Activated T-cell treated with anti-CD3 and anti-CD28 coated beads for 4 hours (primary cell): ENCODE data around the gene CLPTM1L.
"Not testable (repeated sequence)": the region's sequence is repeated elsewhere in the genome, so short reads cannot be mapped to it uniquely, and the experiment has no call there.

ENCODE experiments used
- DNase-seq: peaks from one replicate; pipeline ENCODE4 v3.0.0-alpha.2; 2020

The CLPTM1L gene

DNA sequence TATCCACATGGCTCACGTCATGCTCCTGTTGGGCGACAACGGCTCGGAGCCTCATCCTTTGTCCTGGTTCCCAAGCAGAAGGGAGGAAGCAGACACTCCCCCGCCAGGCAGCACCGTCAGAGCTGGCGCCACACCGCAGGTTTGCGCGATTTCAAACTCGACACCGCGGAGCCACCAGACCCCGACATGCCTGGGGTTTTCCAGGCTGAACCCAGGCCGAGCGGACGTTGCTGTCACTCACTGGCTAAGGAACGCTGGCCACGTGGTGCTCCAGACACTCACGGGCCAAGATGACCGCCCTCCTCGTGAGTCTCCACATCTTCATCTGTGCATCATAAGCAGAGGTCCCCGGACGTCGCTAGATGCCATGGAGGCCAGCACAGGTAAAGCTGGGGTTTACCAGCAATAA, 59.0 kb downstream of the CLPTM1L start:
- DNase-seq: no peak

DNA sequence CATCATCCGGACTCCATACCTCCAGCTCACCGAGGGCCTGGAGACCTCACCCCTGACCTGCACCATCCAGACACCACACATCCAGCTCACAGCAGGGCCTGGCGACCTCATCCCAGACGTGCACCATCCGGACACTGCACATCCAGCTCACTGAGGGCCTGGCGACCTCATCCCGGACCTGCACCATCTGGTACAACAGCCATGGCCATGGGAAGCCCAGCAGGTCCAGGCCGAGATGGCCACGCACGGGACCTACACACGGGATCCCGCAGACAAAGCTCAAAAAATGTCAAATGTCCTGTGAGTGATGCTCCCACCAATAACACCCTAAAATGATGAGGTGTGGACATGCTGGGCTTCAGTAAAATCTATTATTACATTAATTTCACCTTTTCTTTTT, 59.8 kb downstream of the CLPTM1L start:
- no peak for DNase-seq

DNA sequence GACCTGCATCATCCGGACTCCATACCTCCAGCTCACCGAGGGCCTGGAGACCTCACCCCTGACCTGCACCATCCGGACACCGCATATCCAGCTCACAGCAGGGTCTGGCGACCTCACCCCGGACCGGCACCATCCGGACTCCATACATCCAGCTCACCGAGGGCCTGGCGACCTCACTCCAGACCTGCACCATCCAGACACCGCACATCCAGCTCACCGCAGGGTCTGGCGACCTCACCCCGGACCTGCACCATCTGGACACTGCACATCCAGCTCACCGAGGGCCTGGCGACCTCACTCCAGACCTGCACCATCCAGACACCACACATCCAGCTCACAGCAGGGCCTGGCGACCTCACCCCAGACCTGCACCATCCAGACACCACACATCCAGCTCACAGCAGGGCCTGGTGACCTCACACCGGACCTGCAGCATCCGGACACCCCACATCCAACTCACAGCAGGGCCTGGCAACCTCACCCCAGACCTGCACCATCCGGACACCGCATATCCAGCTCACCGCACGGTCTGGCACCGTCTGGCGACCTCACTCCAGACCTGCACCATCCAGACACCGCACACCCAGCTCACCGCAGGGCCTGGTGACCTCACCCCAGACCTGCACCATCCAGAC, 60.4 kb downstream of the CLPTM1L start:
- DNase-seq: not testable (repeated sequence)

DNA sequence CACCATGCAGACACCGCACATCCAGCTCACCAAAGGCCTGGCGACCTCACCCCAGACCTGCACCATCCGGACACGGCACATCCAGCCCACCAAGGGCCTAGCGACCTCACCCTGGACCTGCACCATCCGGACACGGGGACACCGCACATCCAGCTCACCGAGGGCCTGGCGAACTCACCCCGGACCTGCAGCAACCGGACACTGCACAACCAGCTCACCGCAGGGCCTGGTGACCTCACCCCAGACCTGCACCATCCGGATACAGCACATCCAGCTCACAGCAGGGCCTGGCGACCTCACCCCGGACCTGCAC, 61.2 kb downstream of the CLPTM1L start:
- DNase-seq: not testable (repeated sequence)

DNA sequence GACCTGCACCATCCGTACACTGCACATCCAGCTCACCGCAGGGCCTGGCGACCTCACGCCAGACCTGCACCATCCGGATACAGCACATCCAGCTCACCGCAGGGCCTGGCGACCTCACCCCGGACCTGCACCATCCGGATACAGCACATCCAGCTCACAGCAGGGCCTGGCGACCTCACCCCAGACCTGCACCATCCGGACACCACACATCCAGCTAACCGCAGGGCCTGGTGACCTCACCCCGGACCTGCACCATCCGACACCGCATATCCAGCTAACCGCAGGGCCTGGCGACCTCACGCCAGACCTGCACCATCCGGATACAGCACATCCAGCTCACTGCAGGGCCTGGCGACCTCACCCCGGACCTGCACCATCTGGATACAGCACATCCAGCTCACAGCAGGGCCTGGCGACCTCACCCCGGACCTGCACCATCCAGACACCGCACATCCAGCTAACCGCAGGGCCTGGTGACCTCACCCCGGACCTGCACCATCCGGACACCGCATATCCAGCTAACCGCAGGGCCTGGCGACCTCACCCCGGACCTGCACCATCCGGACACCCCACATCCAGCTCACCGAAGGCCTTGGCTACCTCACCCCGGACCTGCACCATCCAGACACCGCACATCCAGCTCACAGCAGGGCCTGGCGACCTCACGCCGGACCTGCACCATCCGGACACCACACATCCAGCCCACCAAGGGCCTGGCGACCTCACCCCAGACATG, 61.7 kb downstream of the CLPTM1L start:
- not testable (repeated sequence) for DNase-seq

DNA sequence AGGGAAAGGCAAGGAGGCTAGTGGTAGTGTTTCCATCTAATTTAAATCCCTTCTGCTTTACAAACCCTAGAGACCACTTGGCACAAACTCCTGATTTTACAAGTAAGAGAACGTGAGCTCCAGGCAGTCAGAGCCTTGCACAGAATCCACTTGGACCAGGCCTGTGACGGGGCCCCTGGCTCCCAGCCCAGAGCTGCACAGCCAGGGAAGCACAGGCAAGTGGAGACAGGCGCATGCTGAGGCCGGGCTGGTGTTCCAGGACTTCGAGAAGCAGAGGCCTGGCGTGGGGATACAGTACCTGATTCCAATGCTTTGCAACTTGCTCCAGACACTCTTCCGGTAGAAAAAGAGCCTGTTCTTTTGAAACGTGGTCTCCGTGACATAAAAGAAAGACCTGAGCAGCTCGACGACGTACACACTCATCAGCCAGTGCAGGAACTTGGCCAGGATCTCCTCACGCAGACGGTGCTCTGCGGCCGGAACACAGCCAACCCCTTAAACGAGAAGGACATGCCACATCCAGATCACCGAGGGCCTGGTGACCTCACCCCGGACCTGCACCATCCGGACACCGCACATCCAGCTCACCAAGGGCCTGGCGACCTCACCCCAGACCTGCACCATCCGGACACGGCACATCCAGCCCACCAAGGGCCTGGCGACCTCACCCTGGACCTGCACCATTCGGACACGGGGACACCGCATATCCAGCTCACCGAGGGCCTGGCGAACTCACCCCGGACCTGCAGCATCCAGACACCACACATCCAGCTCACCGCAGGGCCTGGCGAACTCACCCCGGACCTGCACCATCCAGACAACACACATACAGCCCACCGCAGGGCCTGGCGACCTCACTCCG, 62.5 kb downstream of the CLPTM1L start:
- no peak for DNase-seq

DNA sequence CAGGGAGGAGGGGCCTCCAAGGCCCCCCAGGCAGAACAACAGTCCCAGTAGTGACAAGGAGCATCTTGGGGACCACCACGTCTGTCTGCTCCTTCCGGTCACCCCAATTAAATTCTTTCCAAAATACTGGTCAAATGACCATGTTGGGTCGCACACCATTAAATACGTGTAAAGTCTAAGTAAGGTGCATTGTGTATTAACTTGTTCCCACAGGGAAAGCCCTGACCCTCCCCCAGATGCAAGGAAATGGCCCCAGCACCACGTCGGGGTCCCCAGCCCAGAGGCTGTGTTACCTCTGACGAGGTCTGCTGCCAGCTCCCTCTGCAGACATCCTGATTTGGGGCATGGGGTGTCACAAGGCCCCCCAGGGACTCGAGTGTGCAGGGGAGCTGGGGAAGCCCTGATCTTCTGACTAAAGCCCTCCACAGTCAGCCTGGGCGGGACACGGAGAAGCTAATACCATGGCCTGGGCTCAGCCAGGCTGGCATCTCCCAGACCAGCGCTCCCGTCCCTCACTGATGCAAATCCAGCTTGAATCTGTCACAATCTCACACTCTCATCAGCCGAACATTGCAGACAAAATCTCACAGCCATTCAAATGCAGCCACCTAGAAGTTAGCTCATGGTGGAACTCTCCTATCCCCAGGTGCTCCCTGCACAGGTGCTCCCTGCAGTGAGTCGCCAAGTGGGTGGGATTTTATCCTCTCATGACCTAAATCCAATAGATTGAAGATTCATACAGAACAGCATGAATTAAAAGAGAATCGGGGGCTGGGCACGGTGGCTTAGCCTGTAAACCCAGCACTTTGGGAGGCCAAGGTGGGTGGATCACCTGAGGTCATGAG, 63.6 kb downstream of the CLPTM1L start:
- DNase-seq: no peak

DNA sequence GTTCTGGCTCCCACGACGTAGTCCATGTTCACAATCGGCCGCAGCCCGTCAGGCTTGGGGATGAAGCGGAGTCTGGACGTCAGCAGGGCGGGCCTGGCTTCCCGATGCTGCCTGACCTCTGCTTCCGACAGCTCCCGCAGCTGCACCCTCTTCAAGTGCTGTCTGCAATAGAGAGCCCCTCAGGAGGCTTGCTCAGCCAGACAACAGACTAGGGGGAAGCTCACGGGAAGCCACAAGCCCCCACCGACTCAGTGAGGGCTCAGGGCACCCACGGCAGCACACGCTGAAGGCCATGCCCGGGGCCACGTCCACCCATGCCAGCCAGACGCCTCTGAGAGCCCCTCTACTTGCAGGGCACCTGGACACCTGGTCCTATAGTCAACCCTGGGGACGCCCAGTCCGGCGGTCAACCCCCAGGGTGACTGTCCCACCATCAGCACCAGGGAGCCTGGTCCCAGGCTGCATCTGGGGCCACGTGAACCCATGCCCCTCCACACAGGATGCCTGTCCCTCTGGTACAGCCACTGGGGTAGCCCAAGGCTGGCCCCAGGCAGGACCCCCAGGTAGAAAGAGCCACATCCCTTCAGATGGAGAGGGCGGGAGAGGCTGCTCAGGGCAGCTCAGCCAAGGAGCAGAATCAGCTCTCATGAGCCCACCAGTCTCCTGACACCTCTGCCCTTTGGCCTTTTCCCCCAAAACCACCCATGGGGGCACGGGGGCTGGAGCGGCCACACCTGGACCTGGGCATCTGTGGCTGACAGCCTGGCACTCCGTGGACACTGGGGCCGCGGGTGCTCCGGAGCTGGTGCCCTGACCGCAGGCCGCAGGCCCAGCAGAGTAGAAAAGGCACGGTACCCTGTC, 64.5 kb downstream of the CLPTM1L start:
- DNase-seq: no peak

DNA sequence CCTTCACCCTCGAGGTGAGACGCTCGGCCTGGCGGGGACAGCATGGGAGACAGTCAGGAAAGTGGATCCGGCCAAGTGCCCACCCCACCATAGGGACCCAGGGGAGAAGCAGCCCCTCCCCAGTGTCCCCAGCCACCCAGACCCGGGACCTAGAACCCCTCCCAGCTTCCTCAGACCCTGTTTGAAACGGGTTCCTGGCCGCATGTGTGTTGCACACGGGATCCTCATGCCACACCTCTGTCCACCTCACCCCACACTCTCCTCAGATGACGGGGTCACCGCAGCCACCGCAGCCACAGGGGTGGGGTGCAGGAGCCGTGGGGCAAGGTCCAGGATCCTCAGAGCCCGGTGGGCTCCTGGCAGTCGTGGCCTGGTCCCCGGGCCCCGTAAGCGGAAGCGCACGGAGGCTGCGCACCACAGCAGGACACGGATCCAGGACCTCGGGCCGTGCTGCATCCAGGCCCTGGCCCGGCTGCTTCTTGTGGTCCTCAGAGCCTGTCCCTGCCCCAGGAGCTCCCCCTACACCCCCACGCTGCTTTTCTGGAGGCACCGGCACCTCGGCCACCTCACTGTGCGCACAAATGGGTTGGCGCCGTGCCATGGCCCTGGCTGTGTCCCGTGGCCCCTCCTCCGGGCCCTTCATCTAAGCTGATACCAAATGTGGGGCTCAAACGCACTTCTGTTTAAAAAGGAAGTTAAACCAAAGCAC, 65.3 kb downstream of the CLPTM1L start:
- no peak for DNase-seq

DNA sequence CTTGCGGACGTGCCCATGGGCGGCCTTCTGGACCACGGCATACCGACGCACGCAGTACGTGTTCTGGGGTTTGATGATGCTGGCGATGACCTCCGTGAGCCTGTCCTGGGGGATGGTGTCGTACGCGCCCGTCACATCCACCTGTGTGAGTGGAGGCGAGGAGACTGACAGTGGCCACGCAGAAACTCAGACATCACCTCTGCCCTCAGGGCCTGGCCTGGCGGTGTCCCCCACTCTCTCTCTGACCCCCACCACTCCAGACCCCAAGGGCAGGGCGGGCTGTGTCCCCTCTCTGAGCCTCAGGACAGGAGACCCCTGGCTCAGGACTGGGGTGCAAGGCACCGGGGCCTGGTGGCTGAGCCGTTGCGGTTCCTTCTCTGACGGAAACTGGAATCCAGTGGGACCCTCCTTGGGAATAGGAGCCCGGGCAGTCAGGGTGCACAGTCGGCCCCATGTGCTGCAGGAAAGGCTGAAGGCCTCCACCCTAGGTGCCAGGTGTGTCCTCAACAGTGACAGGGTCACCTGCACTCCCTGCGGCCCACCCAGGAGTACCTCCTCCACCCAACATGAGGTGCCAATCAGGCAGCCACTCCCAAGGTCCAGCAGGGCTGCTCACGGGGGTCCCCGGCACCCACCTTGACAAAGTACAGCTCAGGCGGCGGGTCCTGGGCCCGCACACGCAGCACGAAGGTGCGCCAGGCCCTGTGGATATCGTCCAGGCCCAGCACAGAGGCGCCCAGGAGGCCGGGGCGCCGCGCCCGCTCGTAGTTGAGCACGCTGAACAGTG, 66.0 kb downstream of the CLPTM1L start:
- no peak for DNase-seq

DNA sequence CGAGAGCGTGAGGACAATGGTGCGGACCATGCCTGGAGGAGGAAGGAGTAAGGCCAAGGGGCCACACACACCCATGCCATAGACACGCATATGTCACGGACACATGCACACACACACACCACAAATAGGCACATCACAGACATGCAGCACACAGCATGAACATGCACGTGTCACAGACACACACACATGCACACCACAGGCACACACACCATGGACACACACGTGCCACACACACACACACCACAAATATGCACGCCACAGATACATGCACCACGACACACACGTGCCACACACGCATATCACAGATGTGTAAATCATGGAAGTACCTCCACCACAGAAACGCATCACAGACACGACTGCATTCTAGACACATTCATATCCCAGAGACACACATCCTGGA, 66.7 kb downstream of the CLPTM1L start:
- no peak for DNase-seq

DNA sequence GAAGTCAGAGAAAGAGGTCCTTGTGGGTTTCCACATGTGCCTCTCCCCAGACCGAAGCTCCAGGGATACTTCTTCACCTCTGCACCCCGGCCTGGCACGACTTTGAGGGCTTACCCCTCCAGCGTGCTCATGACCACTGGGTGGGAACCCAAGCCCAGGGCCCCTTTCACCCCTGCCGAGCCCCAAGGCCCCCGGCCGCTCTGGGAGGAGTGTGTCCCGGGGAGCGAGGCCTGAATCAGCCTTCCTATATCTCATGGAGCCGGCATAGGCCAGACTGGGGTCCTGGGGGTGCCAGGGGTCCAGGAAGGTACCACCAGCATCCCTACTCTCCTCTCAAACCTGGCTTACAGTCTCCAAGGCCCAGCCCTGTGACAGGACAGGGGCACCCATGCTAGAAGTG, 67.1 kb downstream of the CLPTM1L start:
- no peak for DNase-seq

DNA sequence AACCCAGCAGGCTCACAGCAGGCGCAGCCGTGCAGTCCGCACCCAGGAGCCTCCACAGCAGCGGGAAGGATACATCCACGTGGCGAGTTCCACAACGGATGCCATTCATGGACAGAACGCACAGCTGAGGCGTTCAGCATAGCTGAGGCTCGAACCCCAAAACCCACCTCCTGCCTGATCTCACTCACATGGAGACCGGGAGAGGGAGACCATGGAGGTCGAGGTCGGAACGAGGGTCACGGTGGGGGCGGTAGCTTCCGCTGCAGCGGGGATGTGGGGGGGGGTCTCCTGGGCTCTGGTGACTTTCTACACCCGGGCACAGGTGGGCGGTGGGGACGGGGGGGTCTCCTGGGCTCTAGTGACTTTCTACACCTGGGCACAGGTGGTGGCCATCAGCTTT, 67.6 kb downstream of the CLPTM1L start:
- no peak for DNase-seq

DNA sequence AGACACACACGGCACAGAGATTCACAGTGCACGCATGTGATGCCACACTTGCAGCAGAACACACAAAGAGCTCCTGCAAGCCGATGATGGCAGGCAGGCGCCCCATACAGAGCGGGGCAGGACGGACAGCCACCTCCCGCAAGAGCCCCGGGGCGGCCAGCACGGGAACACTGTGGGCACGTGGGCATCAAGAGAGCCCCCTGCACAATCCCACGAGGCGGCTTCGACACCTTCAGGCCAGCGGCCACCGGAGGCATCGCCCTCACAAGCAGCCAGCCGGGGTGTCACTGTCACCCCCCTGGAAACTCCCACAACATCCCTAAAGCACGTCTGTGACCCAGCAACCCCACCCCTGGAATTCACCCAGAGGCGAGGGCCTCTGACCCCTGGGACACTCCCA, 68.0 kb downstream of the CLPTM1L start:
- DNase-seq: no peak

DNA sequence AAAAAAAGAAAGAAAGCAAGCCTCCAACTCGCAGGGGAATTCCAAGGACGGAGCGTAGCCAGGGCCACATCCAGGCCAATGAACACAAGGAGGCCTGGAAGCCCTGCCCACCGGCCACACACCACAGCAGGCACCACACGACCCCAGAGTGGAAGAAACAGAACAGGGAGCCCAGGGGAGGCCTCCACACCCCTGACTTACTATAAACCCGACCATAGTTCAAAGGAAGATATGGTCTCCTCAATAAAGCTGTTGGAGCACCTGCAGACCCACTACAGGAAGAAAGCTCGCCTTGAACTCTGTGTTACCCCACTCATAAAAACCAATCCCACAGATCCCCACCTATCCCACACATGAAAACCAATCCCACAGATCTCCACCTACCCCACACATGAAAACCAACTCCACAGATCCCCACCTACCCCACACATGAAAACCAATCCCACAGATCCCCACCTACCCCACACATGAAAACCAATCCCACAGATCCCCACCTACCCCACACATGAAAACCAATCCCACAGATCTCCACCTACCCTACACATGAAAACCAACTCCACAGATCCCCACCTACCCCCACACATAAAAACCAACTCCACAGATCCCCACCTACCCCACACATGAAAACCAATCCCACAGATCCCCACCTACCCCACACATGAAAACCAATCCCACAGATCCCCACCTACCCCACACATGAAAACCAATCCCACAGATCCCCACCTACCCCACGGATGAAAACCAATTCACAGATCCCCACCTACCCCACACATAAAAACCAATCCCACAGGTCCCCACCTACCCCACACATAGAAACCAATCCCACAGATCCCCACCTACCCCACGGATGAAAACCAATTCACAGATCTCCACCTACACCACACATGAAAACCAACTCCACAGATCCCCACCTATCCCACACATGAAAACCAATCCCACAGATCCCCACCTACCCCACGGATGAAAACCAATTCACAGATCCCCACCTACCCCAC, 69.2 kb downstream of the CLPTM1L start:
- DNase-seq: not testable (repeated sequence)

DNA sequence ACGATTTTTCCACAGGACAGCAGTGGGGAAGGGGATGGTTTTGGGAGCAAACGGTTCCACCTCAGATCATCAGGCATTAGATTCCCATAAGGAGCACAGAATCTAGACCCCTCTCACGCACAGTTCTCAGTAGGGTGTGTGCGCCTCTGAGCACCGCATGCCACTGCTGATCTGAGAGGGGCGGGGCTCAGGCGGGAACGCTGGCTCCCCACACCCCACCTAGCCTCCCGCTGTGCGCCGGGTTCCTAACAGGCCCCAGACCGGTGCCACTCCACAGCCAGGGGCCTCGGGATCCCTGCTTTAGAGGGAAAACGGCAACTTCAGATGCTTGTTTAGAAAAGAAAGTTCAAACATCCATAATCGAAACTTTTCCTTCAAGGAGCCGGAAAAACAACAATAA, 70.4 kb downstream of the CLPTM1L start:
- no peak for DNase-seq

DNA sequence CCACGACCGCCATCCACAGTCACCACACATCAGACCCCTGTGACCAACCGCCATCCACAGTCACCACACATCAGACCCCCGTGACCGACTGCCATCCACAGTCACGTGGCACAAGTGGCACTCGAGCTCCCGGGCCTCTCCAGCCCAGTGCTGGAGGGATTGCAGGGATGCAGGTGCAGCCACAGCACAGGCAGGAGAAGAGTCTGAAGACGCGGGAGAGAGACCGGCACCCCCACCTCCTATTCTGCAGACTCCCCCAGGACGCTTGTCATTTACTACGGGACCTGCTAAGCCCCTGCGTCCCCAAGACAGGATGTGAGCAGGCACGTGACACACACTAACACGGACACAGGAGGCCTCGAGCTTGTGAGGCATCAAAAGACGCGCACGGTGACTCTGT, 71.2 kb downstream of the CLPTM1L start:
- DNase-seq: no peak

DNA sequence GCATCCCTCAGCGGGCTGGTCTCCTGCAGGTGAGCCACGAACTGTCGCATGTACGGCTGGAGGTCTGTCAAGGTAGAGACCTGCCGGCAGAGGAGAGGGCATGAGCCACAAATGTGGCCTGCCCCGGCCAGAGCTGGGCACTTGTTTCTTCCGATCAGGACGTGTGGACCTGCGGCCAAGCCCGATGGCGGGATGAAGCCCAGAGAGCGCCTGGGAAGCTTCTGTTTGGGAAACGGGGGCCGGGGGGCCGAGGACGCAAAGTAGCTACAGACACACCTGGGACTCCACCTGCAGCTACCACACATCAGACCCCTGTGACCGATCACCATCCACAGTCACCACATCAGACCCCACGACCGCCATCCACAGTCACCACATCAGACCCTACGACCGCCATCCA, 72.7 kb downstream of the CLPTM1L start:
- DNase-seq: no peak
